H1 (cell line): ENCODE measurements around the gene NKAIN1. TPM values are rescaled to one million over a fixed set of nuclear protein-coding genes. Genes with fewer than 3 reads are reported as not detected.

ENCODE experiments used
- polyA plus RNA-seq, 7 experiments: library from polyadenylated mRNA; depleted of rRNA in 3 of 7; stranded (reverse) in 5 of 7; unstranded in 2 of 7; fragments of >200 nt in 5 of 7; fragments of 200-250 nt in 2 of 7; gene quantifications; 1 replicate in 5 of 7; 2 replicates in 1 of 7; 4 replicates in 1 of 7; pipeline versions ENCODE4 v1.2.1 to v1.2.3, GENCODE V29; 2011 to 2013; ENCODE audit warnings: missing spikeins in 2 of 7, mixed read lengths in 2 of 7
- total RNA-seq: library from RNA; stranded (reverse); fragmentation: NEBNext Ultra II Directional; extraction: Animal tissue kit (Norgen Biotek cat#: 25700); gene quantifications from 2 replicates; pipeline ENCODE4 v1.2.1, GENCODE V29; 2021
- TF ChIP-seq, protein P1 (sequence below): fragments of 300-600 bp; sonication (generic); IDR thresholded peaks from 2 replicates; pipeline ENCODE4 v1.7.1; 2012; ENCODE audit warnings: low read length, moderate library complexity, mild to moderate bottlenecking, inconsistent platforms; ENCODE audit not compliant: insufficient replicate concordance

The NKAIN1 gene
- total and polyA plus RNA-seq, 2 of the 8 experiments (the other 6 are each of a cell fraction or from before 2014, with no cell fraction given), result 59.3 to 66.9 TPM

DNA sequence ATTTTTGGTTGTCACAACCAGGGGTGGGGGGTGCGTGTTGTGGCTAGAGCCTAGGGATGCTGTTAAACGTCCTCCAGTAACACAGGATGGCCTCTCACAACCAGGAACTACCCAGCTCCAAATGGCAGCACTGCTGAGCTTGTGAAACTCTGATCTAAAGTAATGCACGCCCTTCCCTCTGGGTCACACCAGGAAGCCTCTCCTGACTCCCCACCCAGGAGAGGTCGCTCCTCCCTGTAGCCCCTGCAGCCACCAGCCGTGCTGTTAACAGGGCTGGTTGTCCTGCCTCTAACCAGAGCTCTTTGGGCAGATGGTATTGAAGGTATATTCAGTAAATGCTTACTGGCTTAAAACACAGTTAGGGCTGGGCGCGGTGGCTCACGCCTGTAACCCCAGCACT lies 73.2 kb downstream of the NKAIN1 start (continued):
- TF ChIP-seq, protein P1, sequence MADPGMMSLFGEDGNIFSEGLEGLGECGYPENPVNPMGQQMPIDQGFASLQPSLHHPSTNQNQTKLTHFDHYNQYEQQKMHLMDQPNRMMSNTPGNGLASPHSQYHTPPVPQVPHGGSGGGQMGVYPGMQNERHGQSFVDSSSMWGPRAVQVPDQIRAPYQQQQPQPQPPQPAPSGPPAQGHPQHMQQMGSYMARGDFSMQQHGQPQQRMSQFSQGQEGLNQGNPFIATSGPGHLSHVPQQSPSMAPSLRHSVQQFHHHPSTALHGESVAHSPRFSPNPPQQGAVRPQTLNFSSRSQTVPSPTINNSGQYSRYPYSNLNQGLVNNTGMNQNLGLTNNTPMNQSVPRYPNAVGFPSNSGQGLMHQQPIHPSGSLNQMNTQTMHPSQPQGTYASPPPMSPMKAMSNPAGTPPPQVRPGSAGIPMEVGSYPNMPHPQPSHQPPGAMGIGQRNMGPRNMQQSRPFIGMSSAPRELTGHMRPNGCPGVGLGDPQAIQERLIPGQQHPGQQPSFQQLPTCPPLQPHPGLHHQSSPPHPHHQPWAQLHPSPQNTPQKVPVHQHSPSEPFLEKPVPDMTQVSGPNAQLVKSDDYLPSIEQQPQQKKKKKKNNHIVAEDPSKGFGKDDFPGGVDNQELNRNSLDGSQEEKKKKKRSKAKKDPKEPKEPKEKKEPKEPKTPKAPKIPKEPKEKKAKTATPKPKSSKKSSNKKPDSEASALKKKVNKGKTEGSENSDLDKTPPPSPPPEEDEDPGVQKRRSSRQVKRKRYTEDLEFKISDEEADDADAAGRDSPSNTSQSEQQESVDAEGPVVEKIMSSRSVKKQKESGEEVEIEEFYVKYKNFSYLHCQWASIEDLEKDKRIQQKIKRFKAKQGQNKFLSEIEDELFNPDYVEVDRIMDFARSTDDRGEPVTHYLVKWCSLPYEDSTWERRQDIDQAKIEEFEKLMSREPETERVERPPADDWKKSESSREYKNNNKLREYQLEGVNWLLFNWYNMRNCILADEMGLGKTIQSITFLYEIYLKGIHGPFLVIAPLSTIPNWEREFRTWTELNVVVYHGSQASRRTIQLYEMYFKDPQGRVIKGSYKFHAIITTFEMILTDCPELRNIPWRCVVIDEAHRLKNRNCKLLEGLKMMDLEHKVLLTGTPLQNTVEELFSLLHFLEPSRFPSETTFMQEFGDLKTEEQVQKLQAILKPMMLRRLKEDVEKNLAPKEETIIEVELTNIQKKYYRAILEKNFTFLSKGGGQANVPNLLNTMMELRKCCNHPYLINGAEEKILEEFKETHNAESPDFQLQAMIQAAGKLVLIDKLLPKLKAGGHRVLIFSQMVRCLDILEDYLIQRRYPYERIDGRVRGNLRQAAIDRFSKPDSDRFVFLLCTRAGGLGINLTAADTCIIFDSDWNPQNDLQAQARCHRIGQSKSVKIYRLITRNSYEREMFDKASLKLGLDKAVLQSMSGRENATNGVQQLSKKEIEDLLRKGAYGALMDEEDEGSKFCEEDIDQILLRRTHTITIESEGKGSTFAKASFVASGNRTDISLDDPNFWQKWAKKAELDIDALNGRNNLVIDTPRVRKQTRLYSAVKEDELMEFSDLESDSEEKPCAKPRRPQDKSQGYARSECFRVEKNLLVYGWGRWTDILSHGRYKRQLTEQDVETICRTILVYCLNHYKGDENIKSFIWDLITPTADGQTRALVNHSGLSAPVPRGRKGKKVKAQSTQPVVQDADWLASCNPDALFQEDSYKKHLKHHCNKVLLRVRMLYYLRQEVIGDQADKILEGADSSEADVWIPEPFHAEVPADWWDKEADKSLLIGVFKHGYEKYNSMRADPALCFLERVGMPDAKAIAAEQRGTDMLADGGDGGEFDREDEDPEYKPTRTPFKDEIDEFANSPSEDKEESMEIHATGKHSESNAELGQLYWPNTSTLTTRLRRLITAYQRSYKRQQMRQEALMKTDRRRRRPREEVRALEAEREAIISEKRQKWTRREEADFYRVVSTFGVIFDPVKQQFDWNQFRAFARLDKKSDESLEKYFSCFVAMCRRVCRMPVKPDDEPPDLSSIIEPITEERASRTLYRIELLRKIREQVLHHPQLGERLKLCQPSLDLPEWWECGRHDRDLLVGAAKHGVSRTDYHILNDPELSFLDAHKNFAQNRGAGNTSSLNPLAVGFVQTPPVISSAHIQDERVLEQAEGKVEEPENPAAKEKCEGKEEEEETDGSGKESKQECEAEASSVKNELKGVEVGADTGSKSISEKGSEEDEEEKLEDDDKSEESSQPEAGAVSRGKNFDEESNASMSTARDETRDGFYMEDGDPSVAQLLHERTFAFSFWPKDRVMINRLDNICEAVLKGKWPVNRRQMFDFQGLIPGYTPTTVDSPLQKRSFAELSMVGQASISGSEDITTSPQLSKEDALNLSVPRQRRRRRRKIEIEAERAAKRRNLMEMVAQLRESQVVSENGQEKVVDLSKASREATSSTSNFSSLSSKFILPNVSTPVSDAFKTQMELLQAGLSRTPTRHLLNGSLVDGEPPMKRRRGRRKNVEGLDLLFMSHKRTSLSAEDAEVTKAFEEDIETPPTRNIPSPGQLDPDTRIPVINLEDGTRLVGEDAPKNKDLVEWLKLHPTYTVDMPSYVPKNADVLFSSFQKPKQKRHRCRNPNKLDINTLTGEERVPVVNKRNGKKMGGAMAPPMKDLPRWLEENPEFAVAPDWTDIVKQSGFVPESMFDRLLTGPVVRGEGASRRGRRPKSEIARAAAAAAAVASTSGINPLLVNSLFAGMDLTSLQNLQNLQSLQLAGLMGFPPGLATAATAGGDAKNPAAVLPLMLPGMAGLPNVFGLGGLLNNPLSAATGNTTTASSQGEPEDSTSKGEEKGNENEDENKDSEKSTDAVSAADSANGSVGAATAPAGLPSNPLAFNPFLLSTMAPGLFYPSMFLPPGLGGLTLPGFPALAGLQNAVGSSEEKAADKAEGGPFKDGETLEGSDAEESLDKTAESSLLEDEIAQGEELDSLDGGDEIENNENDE, result no peak
